ENCODE measurements around the gene ARHGAP12. TPM values are rescaled to one million over a fixed set of nuclear protein-coding genes. Genes with fewer than 3 reads are reported as not detected.

The ARHGAP12 gene
- total RNA-seq, 1 experiment from 2014 or later: 39.5 TPM

DNA sequence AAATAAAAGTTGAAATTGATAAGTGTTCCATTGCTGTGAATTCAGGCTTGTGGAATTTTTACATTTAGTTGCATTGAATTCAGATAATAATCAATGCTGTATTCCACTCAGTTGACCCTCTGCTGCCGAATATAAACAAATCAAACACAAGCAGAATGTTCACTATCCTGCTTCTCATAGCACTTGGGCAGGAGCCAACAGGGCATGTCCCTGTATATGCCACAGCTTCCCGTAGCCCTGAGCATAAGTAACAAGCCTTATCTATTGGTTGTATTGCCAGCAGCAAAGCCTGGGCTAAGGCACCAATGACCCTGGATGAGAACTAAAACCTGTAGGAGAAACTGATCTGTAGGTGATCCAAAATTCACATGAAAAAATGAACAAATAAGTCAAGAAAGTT is 145.9 kb downstream of the ARHGAP12 start:
- Mint-ChIP-seq H3K27me3 (ENCODE audit: low read depth) (no peaks in the 10 kb centered on the region), H3K4me1 (no peaks in the 10 kb centered on the region), H3K36me3 (no peaks in the 10 kb centered on the region), H3K27ac (no peak overlapping the region), H3K9me3 (no peaks in the 10 kb centered on the region), H3K4me3 (no peak overlapping the region)
- CTCF ChIA-PET: no interaction called here
- TF ChIP-seq TEAD4 (CRISPR knock-in tag; IDR thresholded peaks at IDR 0.05): no peak
- no peak for TF ChIP-seq IRF2 (CRISPR knock-in tag; IDR thresholded peaks at IDR 0.05; ENCODE audit: borderline replicate concordance, low read depth)
- no peak for TF ChIP-seq NR1H2 (CRISPR knock-in tag; IDR thresholded peaks at IDR 0.05)
- TF ChIP-seq, protein P1, sequence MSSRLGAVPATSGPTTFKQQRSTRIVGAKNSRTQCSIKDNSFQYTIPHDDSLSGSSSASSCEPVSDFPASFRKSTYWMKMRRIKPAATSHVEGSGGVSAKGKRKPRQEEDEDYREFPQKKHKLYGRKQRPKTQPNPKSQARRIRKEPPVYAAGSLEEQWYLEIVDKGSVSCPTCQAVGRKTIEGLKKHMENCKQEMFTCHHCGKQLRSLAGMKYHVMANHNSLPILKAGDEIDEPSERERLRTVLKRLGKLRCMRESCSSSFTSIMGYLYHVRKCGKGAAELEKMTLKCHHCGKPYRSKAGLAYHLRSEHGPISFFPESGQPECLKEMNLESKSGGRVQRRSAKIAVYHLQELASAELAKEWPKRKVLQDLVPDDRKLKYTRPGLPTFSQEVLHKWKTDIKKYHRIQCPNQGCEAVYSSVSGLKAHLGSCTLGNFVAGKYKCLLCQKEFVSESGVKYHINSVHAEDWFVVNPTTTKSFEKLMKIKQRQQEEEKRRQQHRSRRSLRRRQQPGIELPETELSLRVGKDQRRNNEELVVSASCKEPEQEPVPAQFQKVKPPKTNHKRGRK (CRISPR knock-in tag; IDR thresholded peaks at IDR 0.05; ENCODE audit: borderline replicate concordance): no peak
- TF ChIP-seq ZNF219 (CRISPR knock-in tag; IDR thresholded peaks at IDR 0.05; ENCODE audit: borderline replicate concordance): no peak
- no peak for TF ChIP-seq ZNF263 (CRISPR knock-in tag; IDR thresholded peaks at IDR 0.05; ENCODE audit: low read depth)
- TF ChIP-seq MXD4 (CRISPR knock-in tag; IDR thresholded peaks at IDR 0.05; ENCODE audit: borderline replicate concordance): no peak
- DNase-seq (ENCODE audit: low spot score) (no peak), ATAC-seq (no peak)
- POLR2A ChIA-PET: no interaction called here

DNA sequence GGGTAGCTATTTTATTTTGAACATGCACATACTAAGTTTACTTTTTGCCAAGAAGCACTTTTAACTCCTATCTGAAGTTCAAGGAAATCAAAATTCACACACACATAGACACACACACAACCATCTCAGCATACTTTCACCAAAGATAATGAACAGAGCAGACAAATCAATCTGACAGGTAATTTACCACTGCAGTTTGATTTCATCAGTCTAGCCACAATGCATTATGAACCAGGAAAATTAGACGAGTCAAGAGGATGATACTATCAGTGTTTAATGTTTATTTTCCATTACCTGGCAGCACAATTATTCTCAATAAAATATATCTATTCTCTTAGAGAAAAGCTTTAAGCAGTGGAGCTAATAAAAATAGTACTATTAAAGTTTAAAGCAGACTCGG is 147.9 kb downstream of the ARHGAP12 start:
- H3K27ac Mint-ChIP-seq: no peak overlapping the region
- no peak overlapping the region for H3K4me3 Mint-ChIP-seq
- ATAC-seq: no peak
- H3K27me3 Mint-ChIP-seq (ENCODE audit: low read depth): 0 out of 2 replicates have a peak, but pooled peaks cover 4% of the 10 kb centered on the region
- no peak for TF ChIP-seq NFYB (CRISPR knock-in tag; conservative IDR thresholded peaks at IDR 0.05; ENCODE audit: low read depth)
- no peak for TF ChIP-seq ZNF121 (CRISPR knock-in tag; IDR thresholded peaks at IDR 0.05)
- TF ChIP-seq, protein P2, sequence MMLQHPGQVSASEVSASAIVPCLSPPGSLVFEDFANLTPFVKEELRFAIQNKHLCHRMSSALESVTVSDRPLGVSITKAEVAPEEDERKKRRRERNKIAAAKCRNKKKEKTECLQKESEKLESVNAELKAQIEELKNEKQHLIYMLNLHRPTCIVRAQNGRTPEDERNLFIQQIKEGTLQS (CRISPR knock-in tag; conservative IDR thresholded peaks at IDR 0.05): no peak
- no peak for TF ChIP-seq SOX15 (CRISPR knock-in tag; IDR thresholded peaks at IDR 0.05)
- ChIA-PET POLR2A (no interaction called here), CTCF (no interaction called here)
- no peaks in the 10 kb centered on the region for H3K4me1 Mint-ChIP-seq
- no peak for DNase-seq (ENCODE audit: low spot score)
- H3K9me3 Mint-ChIP-seq: peaks cover 9% of the 10 kb centered on the region
- peaks cover 8% of the 10 kb centered on the region for H3K36me3 Mint-ChIP-seq

DNA sequence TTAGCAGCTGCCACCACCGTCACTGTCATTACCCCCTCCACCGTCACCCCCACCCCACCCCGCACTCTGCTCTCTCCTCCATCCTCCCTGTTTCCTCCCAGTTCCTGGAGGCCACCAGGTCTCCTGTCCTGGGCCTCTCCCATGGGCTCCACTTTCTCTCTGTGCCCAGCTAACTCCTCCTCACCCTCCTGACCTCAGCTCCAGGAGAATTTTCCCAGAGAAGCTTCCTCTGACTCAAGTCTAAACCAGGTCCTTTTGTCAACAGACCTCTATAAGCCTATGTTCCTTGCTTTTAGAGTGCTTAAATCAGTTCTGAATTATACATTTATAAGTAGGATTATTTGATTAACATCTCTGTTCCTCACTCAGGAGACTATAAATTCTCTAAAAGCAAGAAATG is 150.0 kb downstream of the ARHGAP12 start:
- peaks cover 9% of the 10 kb centered on the region for H3K4me1 Mint-ChIP-seq
- DNase-seq (ENCODE audit: low spot score) (no peak), ATAC-seq (no peak)
- peaks cover 9% of the 10 kb centered on the region for H3K9me3 Mint-ChIP-seq
- ChIA-PET POLR2A (no interaction called here), CTCF (interaction anchor here (0.7 to 1.8 kb wide), 2 partner anchors 8 to 425 kb away, joined by 3 to 10 read pairs; no protein-coding TSS in a partner anchor)
- TF ChIP-seq OVOL2 (CRISPR knock-in tag; IDR thresholded peaks at IDR 0.05; ENCODE audit: borderline replicate concordance) (no peak), HMGA2 (CRISPR knock-in tag; IDR thresholded peaks at IDR 0.05) (no peak), TCF7 (CRISPR knock-in tag; IDR thresholded peaks at IDR 0.05; ENCODE audit: low read depth) (no peak), ZNF263 (CRISPR knock-in tag; IDR thresholded peaks at IDR 0.05; ENCODE audit: low read depth) (no peak), ZNF671 (CRISPR knock-in tag; IDR thresholded peaks at IDR 0.05) (no peak)
- TF ChIP-seq, protein P3, sequence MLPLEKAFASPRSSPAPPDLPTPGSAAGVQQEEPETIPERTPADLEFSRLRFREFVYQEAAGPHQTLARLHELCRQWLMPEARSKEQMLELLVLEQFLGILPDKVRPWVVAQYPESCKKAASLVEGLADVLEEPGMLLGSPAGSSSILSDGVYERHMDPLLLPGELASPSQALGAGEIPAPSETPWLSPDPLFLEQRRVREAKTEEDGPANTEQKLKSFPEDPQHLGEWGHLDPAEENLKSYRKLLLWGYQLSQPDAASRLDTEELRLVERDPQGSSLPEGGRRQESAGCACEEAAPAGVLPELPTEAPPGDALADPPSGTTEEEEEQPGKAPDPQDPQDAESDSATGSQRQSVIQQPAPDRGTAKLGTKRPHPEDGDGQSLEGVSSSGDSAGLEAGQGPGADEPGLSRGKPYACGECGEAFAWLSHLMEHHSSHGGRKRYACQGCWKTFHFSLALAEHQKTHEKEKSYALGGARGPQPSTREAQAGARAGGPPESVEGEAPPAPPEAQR (CRISPR knock-in tag; IDR thresholded peaks at IDR 0.05): no peak
- TF ChIP-seq, protein P4, sequence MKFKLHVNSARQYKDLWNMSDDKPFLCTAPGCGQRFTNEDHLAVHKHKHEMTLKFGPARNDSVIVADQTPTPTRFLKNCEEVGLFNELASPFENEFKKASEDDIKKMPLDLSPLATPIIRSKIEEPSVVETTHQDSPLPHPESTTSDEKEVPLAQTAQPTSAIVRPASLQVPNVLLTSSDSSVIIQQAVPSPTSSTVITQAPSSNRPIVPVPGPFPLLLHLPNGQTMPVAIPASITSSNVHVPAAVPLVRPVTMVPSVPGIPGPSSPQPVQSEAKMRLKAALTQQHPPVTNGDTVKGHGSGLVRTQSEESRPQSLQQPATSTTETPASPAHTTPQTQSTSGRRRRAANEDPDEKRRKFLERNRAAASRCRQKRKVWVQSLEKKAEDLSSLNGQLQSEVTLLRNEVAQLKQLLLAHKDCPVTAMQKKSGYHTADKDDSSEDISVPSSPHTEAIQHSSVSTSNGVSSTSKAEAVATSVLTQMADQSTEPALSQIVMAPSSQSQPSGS (CRISPR knock-in tag; IDR thresholded peaks at IDR 0.05; ENCODE audit: borderline replicate concordance, low read depth): no peak
- peaks cover 11% of the 10 kb centered on the region for H3K36me3 Mint-ChIP-seq
- no peak overlapping the region for H3K27ac Mint-ChIP-seq
- 0 out of 2 replicates have a peak, but pooled peaks cover 4% of the 10 kb centered on the region for H3K27me3 Mint-ChIP-seq (ENCODE audit: low read depth)
- no peak overlapping the region for H3K4me3 Mint-ChIP-seq
